GM12874 (cell line): Measurements from ENCODE around the gene KLHL17.

Experiments
- TF ChIP-seq, protein P1 (sequence below): IDR thresholded peaks from 2 replicates; pipeline ENCODE4 v1.5.1; 2011; ENCODE audit warnings: low read depth, mild to moderate bottlenecking, control low read depth, low read length, moderate library complexity; ENCODE audit not compliant: insufficient read depth

Gene KLHL17

DNA sequence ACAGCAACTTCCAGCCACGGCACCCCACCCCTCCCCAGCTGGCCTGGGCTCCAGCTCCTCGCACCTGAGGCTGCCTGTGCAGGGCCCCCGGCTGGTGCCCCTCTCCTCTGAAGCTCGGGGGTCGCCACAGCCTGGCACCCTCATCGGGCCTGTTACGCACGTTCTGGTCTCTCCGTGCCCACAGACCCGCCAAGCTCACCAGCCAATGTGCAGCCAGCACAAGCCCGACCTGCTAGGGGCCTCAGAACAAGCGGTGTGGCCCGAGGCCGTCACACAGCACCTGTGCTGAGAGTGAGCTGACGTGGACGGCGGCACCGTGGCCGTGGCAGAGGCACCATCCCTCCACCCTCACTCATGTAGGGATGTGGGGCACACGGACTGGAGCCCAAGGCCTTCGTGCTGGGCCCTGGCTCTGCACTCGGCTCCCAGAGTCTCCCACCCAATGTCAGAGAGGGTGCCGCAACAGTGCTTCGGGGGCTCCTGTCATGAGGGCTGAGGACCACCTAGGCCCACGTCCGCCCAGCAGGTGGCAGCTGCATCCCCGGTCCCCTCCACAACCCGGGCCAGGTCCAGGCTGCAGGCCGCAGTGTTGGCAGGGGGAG is 41.0 kb upstream of the KLHL17 start:
- TF ChIP-seq, protein P1, sequence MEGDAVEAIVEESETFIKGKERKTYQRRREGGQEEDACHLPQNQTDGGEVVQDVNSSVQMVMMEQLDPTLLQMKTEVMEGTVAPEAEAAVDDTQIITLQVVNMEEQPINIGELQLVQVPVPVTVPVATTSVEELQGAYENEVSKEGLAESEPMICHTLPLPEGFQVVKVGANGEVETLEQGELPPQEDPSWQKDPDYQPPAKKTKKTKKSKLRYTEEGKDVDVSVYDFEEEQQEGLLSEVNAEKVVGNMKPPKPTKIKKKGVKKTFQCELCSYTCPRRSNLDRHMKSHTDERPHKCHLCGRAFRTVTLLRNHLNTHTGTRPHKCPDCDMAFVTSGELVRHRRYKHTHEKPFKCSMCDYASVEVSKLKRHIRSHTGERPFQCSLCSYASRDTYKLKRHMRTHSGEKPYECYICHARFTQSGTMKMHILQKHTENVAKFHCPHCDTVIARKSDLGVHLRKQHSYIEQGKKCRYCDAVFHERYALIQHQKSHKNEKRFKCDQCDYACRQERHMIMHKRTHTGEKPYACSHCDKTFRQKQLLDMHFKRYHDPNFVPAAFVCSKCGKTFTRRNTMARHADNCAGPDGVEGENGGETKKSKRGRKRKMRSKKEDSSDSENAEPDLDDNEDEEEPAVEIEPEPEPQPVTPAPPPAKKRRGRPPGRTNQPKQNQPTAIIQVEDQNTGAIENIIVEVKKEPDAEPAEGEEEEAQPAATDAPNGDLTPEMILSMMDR: no peak

DNA sequence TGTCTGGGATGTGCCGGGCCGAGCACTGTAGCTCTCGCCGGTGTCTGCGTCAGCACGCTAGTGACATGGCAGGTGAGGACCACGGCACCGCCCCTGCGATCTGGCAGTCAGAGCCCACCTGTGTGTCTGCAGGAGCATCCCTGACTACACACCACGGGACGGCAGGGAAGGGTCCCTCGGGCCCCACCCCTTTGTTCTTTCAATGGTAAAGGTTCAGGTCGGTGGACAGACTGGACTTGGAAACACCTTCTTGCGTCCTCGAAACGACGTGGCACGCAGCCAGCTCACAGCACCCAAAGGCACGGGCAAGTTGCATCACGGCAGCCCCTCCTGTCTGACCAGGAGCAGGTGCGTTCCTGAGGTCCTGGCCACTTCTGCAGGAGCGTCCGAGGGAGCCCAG is 40.4 kb upstream of the KLHL17 start:
- TF ChIP-seq, protein P1: no peak

DNA sequence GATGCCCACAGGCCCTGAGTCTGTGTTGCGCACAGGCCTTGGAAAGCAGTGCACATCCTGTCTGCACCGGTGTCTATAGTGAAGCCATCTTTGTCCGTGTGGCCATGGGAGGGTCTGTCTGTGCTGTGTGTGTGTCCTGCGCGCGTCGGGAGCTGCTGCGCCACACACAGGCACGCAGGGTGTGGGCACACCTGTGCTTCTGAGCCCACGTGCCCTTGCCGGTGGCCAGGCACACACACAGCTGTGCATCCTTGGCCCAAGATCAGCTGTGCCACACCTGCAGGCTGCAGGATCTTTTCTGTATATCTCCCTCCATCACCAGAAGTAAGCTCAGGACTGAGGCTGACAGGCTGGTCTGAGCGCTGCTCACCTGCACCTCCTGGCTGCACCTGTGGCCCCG is 39.9 kb upstream of the KLHL17 start:
- TF ChIP-seq, protein P1: no peak

DNA sequence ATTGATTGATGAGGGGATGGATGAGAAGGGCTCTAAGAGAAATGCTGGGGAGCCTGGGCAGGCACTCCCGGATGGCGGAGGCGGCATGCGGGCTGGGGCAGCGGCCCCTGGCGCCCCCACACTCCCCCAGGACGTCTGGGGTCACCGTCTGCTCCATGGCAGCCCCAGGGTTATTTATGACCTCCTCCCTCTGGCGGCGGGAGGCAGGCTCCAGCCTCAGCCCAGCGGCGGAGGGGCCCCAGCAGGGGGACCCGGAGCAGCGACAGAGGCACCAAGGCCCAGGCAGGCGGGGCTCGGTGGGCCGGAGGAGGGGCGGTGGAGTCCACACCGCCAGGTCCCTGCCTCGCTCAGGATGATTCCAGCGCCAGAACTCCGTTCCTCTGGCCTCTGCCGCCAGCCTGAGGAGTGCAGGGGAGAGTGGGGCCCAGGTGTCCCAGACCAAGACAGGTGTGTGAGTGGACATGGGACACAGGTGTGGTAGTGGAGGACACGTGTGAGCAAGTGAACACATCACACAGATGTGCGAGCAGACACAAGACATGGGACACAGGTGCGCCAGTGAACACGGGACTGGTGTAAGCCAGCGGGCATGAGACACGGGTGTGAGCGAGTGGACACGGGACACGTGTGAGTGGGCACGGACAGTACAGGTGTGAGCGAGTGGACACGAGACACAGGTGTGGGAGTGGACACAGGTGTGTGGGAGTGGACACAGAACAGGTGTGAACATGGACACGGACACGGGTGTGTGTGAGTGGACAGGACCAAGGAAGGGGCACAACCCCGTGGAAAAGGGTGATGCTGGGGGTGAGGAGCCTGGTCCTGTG is 39.2 kb upstream of the KLHL17 start:
- TF ChIP-seq, protein P1: peak; percentile 21; the same call in 1 of the 2 replicates

DNA sequence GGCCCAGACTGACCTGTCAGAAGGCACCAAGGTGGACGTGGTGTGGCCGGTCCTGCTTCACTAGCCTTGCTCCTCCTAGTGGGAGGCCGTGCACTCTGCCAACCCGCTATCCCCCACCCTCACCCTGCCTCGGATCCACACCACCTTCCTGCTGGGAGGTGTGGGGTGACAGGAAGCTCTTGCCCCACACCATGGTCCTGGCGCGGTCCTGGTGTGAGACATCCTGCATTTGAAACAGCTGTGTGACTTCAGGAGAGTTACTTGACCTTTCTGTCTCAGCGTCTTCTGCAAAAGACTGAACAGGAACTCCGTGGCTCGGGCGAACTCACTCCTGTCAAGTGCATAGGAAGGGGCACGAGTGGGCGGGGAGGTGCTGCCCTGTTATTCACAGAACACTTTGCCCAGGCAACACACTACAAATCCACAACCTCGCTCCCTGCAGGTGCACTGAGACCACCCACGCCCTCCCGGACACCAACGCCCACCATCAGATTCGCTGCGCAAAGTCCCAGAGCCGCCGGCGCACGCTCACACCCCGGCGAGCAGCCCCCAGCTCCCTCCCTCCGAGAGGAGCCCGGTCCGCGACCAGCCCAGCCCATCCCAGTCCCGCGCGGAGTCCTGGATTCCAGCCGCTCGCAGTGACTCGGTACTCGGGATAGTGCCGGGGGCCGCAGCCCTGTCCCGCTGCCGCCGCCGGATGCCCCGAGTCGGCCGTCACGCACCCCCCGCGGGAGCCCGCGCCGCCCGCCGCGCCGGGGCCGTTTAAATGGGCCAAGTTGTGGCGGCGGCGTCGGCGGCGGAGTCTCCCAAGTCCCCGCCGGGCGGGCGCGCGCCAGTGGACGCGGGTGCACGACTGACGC is 37.0 kb upstream of the KLHL17 start, which contains the start of gene SAMD11:
SAMD11 (plus strand) TSS at position 793 of the 860 bp plus-strand sequence. CDS start 509 bp downstream, outside the sequence.
- TF ChIP-seq, protein P1: no peak

DNA sequence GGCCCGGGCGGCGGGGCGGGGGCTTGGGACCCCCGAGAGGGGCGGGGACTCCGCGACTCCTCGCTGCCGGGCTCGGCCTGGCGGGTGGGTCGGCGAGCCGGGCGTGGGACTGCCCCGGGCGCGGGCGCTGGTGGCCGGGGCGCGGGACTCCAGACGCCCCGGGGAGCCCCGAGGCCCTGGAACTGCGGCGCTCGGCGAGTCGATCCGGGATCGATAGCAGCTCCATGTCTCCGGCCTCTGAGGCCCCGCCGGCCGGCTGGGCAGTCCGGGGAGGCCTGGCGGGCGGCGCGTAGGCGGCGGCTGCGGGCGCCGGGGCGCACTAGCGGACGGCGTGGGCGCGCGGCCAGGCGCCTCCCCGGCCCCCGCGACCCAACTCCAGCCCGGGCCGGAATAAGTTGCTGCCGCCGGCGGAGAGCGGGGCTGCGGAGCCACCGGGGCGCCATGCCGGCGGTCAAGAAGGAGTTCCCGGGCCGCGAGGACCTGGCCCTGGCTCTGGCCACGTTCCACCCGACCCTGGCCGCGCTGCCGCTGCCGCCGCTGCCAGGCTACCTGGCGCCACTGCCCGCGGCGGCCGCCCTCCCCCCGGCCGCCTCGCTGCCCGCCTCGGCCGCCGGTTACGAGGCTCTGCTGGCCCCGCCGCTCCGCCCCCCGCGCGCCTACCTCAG is 36.3 kb upstream of the KLHL17 start:
- TF ChIP-seq, protein P1: no peak
